Subcutaneous abdominal adipose tissue (tissue), 5 donors: ENCODE results near the gene EFHD1.
"Not testable (repeated sequence)": the region's sequence is repeated elsewhere in the genome, so short reads cannot be mapped to it uniquely, and the experiment has no call there.

Experiments
- H3K27ac ChIP-seq: one replicate; pipeline ENCODE4 v1.7.0; 2013; ENCODE audit warnings: low read depth, mild to moderate bottlenecking, inconsistent platforms, low read length, moderate library complexity
- H3K27me3 ChIP-seq, 5 donors: one replicate each; pipeline ENCODE4 v1.7.0; 2013; ENCODE audit warnings: low read length in 5 of 5, inconsistent platforms in 1 of 5; ENCODE audit not compliant: control insufficient read depth in 5 of 5, insufficient read depth in 4 of 5
- H3K36me3 ChIP-seq, 5 donors: one replicate each; pipeline ENCODE4 v1.7.0; 2013; ENCODE audit warnings: low read length in 5 of 5; ENCODE audit not compliant: control insufficient read depth in 5 of 5, insufficient read depth in 5 of 5
- H3K4me1 ChIP-seq, 5 donors: one replicate each; pipeline ENCODE4 v1.7.0; 2013; ENCODE audit warnings: low read length in 5 of 5, mild to moderate bottlenecking in 3 of 5, moderate library complexity in 1 of 5; ENCODE audit not compliant: control insufficient read depth in 5 of 5, insufficient read depth in 5 of 5
- H3K4me3 ChIP-seq, 5 donors: one replicate each; pipeline ENCODE4 v1.7.0; 2013; ENCODE audit warnings: low read length in 5 of 5, low read depth in 1 of 5
- H3K9ac ChIP-seq, 5 donors: one replicate each; pipeline ENCODE4 v1.7.0; 2013; ENCODE audit warnings: low read length in 5 of 5, mild to moderate bottlenecking in 4 of 5, moderate library complexity in 3 of 5
- H3K9me3 ChIP-seq, 5 donors: one replicate each; pipeline ENCODE4 v1.7.0; 2013; ENCODE audit warnings: low read length in 5 of 5; ENCODE audit not compliant: control insufficient read depth in 5 of 5
- donor health status: healthy.
- donor health status: healthy.
- donor health status: healthy.
- donor health status: healthy.
- donor health status: healthy.

The EFHD1 gene

DNA sequence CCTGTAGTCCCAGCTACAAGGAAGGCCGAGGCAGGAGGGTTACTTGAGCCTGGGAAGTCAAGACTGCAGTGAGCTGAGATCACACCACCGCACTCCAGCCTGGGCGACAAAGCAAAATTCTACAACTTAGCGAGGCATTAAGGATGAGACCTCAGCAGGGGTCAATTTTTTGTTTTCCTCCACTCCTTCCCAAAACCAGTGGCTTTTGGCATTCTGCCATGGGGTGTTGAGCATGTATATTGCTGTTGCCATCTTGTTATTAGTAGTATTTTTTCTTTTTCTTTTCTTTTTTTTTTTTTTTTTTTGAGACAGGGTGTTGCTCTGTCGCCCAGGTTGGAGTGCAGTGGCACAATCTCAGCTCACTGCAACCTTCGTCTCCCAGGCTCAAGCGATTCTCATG lies 54.8 kb downstream of the EFHD1 start:
- Histone ChIP-seq H3K27ac (no peak overlapping the region), H3K4me1 (peaks cover 0 to 4% (median 0%) of the 10 kb centered on the region in 5 donors), H3K36me3 (no peaks in the 10 kb centered on the region), H3K4me3 (no peak overlapping the region), H3K9me3 (no peaks in the 10 kb centered on the region), H3K9ac (no peak overlapping the region), H3K27me3 (no peaks in the 10 kb centered on the region)

DNA sequence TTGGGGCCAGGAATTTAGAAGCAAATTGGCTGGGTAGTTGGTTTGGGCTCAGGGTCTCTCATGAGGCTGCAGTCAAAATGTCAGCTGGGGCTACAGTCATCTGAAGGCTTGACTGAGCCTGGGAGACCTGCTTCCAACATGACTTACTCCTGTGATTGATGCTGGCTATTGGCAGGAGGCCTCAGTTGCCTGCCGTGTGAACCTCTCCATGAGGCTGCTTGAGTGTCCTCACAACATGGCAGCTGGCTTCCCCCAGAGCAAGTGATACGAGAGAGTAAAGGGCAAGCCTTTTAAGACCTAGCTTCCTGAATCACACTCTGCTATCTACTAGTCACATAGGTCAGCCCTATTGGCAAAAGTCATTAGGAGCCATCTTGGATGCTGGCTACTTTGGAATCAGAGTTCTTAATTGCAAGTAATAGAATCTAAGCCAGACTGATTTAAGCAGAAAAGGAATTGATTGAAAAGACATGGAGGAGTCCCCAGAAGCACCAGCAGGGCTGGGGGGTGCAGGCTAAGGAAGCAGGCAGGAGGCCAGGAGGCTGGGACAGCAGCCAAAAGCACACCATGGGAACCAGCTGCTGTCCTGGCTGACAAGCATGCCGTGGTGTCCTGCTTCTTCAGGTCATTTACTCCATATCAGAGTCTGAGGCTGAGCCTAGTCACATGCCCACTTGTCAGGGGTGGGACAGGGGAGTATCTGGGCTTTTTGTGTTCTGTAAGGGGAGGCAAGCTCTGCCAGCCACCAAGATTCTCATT lies 55.9 kb downstream of the EFHD1 start:
- Histone ChIP-seq H3K4me3 (no peak overlapping the region), H3K27me3 (no peaks in the 10 kb centered on the region), H3K9ac (no peak overlapping the region), H3K36me3 (no peaks in the 10 kb centered on the region), H3K27ac (no peak overlapping the region), H3K4me1 (peaks cover 0 to 4% (median 0%) of the 10 kb centered on the region in 5 donors), H3K9me3 (peaks cover 0 to under 1% (median 0%) of the 10 kb centered on the region in 5 donors)

DNA sequence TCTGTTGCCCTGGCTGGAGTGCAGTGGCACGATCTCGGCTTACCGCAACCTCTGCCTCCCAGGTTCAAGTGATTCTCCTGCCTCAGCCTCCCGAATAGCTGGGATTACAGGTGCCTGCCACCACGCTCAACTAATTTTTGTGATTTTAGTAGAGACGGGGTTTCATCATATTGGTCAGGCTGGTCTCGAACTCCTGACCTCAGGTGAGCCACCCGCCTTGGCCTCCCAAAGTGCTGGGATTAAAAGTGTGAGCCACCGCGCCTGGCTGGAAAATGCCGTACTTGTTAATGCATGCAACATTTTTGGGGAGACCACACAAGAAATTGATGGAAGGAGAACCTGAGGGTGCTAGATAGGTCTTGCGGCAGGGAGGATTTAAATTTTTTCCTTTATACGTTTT lies 57.7 kb downstream of the EFHD1 start:
- not testable (repeated sequence) for H3K4me3 ChIP-seq, H3K36me3 ChIP-seq, H3K9ac ChIP-seq, H3K4me1 ChIP-seq, H3K27me3 ChIP-seq, H3K9me3 ChIP-seq, H3K27ac ChIP-seq

- peaks cover 0 to 3% (median 0%) of the 10 kb centered on the region in 5 donors for H3K9me3 ChIP-seq
- no peaks in the 10 kb centered on the region for H3K27me3 ChIP-seq
These were observed 59.9 kb downstream of the EFHD1 start for GRCh38 chr2:232693344-232693743.

DNA sequence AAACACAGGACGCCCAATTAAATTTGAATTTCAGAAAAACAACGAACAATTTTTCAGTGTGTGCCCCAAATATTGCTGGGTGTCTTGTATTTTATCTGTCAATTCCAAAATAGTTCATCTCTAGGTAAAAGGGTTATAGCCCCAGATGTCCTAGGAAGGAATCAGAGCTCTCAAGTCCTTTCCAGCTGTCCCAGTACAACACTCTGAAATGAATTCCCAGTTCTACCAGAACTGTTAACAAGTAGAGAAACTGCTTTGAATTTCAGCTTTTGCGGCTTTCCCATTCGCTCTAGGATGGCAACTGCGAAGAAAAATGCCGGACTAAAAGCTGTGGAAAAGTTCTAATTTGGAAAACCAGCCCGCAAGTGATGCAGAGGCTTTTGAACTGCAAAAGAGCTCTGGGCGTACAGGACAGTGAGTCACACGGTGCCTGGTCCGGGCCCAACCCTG lies 63.2 kb downstream of the EFHD1 start:
- Histone ChIP-seq H3K9me3 (peaks cover 0 to 3% (median 0%) of the 10 kb centered on the region in 5 donors), H3K4me1 (peaks cover 0 to 44% (median 34%) of the 10 kb centered on the region in 5 donors), H3K27me3 (no peaks in the 10 kb centered on the region), H3K36me3 (no peaks in the 10 kb centered on the region), H3K4me3 (peak overlapping the region; percentile 73 to 98 (median 91)), H3K27ac (peak overlapping the region; percentile 92), H3K9ac (peak overlapping the region in 2 of 5 donors; percentile 16 to 59)

More at GRCh38 chr2:232693344-232693743, 59.9 kb downstream of the EFHD1 start:
- Histone ChIP-seq H3K4me3 (no peak overlapping the region), H3K36me3 (no peaks in the 10 kb centered on the region), H3K9ac (no peak overlapping the region), H3K27ac (no peak overlapping the region), H3K4me1 (peaks cover 0 to 17% (median 14%) of the 10 kb centered on the region in 5 donors)

DNA sequence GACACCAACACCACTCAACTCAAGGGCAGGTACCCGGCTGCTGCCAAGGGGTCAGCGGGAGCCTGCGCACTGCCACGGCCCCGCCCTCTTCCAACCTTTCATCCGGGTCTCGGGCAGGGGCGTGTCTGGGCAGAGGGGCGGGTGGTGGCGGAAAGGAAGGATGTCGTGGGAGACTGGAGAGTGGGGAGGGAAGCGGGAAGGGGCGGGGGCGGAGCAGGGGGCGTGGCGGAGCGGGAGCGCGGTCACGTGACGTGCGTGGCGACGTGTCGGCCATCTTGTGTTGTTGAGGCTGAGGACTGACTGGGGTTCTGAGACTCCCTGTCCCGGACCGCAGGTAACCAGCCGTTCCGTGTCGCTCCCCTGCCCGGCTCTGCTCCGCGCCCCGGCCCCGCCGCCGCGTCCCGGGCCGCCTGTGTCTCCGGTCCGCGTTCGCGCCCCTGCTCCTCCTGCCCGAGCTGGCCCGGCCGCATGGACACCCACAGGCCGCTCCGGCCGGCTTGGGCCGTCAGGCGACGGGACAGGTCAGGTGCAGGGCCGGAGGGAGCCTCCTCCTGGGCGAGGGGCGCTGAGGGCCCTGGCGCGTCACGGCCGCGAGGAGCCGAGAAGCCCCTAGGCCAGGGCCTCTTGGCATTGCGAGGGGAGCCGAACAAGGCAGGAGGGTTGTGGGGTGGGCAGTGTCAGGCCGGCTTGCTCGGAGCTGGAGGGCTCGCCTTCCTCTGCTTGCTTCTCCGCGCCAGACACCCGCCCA lies 63.8 kb downstream of the EFHD1 start, which contains the start of gene GIGYF2:
Gene GIGYF2, plus strand, starts transcription at position 273 of the 748 bp plus-strand sequence. CDS start 37,867 bp downstream, outside the sequence.
- Histone ChIP-seq H3K9me3 (peaks cover 0 to 3% (median 0%) of the 10 kb centered on the region in 5 donors), H3K9ac (peak within 1 kb of the TSS; percentile 95 to 100 (median 98)), H3K4me3 (peak within 1 kb of the TSS; percentile 77 to 98 (median 91)), H3K36me3 (no peaks in the 10 kb centered on the region), H3K4me1 (peaks cover 0 to 48% (median 35%) of the 10 kb centered on the region in 5 donors), H3K27ac (peak within 1 kb of the TSS; percentile 92), H3K27me3 (no peaks in the 10 kb centered on the region)

DNA sequence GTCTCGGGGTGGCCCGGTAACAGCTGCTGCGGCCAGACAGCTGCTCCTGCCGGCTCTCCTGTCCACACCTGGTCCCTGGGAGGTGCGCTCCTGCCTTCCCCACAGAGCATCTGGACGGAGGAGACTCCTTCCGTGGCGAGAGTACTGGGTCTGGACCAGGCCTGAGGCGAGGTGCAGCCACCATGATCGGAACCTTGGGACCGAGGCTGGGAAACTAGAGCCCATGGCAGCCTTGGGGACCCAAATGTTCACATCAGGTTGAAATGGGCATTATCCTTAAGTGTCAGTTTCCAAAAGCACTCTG lies 64.4 kb downstream of the EFHD1 start:
- Histone ChIP-seq H3K36me3 (no peaks in the 10 kb centered on the region), H3K4me3 (peak overlapping the region; percentile 77 to 98 (median 91)), H3K27ac (peak overlapping the region; percentile 92), H3K27me3 (no peaks in the 10 kb centered on the region), H3K9me3 (peaks cover 0 to 3% (median 0%) of the 10 kb centered on the region in 5 donors), H3K4me1 (peaks cover 0 to 48% (median 35%) of the 10 kb centered on the region in 5 donors), H3K9ac (peak overlapping the region; percentile 95 to 100 (median 98))

DNA sequence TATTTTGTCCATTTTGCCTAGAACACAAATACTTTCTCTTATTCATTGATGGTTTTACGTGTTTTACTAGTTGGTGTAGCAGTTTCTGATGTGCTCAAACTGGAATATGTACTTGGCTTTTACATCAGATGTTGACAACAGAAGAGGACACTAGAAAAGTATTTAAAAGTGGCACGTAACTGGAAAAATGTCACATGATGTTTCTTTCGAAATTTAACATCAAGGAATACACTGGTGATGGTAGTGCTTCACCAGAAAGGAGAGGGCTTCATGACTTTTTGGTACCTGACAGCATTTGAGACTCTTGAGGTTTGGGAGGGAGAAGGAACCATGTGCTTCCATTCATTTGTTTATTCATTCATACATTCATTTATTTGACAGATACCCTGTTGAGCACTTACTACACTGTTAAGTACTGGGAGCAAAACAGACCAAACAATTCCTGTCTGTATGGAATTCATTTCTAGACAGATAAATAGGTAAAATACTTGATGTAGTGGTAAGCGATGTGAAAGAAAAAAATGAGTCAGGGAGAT lies 65.2 kb downstream of the EFHD1 start:
- Histone ChIP-seq H3K9ac (peak overlapping the region in 4 of 5 donors; percentile 15 to 100 (median 98)), H3K27ac (no peak overlapping the region), H3K4me3 (peak overlapping the region in 2 of 5 donors; percentile 77 to 91), H3K9me3 (peaks cover 0 to 3% (median 0%) of the 10 kb centered on the region in 5 donors), H3K27me3 (no peaks in the 10 kb centered on the region), H3K4me1 (peaks cover 0 to 48% (median 35%) of the 10 kb centered on the region in 5 donors), H3K36me3 (peaks cover 0 to 5% (median 3%) of the 10 kb centered on the region in 5 donors)

GRCh38 chr2:232699110-232699509 lies 65.7 kb downstream of the EFHD1 start:
- peak overlapping the region in 3 of 5 donors; percentile 15 to 100 (median 19) for H3K9ac ChIP-seq
- no peak overlapping the region for H3K4me3 ChIP-seq
- peaks cover 0 to 48% (median 35%) of the 10 kb centered on the region in 5 donors for H3K4me1 ChIP-seq
- no peak overlapping the region for H3K27ac ChIP-seq
- H3K27me3 ChIP-seq: no peaks in the 10 kb centered on the region
- peaks cover 0 to 3% (median 0%) of the 10 kb centered on the region in 5 donors for H3K9me3 ChIP-seq
- peaks cover 0 to 7% (median 6%) of the 10 kb centered on the region in 5 donors for H3K36me3 ChIP-seq
